HG02642 (cell line): ENCODE data around the gene LRSAM1.

Source experiments
- ATAC-seq: cut with Tn5 transposase; IDR thresholded peaks from one replicate; pipeline ENCODE4 v1.9.1; 2021; ENCODE audit warnings: mild to moderate bottlenecking; ENCODE audit not compliant: unreplicated experiment, poor library complexity

LRSAM1 gene

GRCh38 chr9:127507751-127508648 is 56.7 kb downstream of the LRSAM1 start:
- ATAC-seq, result no peak

DNA sequence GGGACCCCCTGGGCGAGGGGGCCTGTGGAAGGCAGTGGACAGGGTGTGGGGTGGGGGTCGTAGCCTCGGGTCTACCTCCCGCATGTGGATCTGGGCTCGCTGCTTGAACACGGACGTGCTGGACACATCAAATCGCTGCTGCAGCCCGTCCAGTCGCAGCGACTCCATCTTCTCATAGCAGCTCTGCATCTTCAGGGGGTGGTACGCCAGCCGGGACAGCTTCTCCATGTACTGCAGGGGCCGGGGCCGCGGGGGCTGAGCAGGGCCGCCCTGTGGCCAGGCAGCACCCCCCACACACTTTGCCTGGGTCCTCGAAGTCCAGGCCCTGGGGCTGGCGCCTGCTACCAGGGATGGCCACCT is 57.6 kb downstream of the LRSAM1 start:
- ATAC-seq, result no peak

DNA sequence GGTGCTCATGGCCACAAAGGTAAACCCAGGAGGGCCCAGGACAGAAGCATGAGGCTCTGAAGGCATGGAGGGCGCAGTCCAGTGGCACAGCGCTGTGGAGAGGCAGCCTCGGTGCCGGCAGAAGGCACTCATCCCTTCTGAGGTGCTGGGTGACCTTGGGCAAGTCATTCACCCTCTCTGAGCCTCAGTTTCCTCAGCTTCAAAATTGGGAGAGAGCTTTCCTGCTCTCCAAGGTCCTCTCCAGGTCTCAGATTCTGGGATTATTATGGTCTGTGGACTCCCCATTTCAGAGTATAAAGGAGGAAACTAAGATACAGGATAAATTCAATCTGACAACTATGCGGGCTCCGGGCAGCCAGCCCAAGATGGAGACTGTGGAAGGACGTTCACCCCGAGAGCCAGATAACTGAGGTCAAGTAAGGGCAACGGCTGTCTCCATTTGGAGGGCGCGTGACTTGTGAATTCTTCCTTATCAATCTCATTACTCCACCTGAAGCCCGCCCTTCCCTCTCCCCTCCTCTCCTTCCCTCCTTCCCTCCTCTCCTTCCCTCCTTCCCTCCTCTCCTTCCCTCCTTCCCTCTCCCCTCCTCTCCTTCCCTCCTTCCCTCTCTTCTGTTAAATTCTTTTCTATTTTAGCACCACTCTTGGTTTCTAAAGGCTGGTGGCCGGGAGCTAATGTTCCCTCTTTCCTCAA is 58.1 kb downstream of the LRSAM1 start:
- no peak for ATAC-seq

DNA sequence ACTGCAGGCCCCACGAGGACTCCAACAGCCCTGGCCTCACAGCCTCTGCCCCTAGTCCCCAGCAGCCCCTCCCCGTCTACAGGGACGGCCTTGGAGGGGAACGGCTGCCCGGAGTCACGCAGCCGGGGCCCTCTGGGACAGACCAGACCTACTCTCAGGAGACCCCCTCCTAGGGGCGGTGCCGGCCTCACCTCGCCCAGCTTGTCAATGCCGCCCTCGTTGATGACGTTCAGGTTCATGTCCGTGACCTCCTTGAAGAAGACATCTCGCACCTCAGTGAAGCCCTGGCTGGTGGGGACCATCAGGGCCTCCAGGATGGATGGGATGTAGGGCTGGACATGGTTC is 58.6 kb downstream of the LRSAM1 start:
- ATAC-seq, result no peak

GRCh38 chr9:127514468-127514867 is 63.2 kb downstream of the LRSAM1 start:
- ATAC-seq, result no peak

DNA sequence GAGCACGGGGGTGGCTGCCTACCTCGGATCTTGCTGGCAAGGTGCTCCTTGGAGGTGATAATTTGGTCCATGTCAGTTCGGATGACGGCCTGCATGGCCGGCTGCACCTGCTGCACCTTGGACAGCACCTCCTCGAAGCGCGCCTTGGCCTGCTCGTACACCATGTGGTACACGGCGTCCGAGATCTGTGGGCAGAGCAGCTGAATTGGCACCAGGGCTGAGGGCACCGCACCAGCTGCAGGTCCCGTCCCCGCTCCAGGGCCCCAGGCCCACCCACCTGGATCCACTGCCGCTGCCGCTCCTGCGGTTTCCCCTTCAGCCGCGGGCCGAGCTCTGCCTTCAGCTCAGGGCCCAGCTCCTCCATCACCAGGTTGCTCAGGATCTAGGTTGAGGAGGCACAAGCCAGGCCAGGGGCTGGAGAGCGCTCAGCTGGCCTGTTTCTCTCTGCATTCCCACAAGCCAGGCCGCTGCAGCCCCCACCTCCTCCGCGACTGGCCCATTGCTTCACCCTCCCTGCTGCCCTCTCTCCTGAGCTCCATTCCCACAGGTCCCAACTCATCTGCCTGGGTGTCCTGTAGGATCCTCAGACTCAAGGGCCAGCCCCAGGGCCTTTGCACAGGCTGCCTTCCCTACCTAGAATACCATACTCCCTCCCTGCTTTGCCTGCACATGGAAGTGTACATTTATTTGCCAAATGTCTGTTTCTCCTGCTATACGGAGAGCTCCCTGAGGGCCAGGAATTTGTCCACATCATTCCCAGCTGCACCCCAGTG is 65.7 kb downstream of the LRSAM1 start:
- no peak for ATAC-seq

DNA sequence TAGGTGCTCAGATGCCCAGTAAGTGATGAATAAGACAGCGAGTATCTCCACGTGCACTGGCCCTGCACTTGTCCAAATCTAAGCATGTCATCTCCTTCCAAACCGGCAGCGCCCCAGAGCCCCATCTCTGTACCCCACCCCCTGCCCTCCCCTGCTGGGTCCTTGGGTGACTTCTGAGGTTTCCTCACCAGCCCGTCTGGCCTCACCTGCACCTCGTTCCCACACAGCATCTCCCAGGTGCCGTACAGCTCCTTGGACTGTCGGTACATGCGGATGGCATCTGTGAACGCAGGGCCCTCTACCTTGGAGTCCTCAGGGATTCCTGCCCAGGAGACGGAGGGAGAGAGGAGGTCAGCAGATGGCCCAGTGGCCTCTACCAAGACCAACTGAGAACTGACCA is 66.3 kb downstream of the LRSAM1 start:
- ATAC-seq, result no peak

- ATAC-seq, result no peak
These were observed 67.0 kb downstream of the LRSAM1 start for GRCh38 chr9:127518091-127518856.

- ATAC-seq, result no peak
These were observed 68.2 kb downstream of the LRSAM1 start for GRCh38 chr9:127519301-127520166.

GRCh38 chr9:127520941-127521918 is 69.9 kb downstream of the LRSAM1 start:
- no peak for ATAC-seq

DNA sequence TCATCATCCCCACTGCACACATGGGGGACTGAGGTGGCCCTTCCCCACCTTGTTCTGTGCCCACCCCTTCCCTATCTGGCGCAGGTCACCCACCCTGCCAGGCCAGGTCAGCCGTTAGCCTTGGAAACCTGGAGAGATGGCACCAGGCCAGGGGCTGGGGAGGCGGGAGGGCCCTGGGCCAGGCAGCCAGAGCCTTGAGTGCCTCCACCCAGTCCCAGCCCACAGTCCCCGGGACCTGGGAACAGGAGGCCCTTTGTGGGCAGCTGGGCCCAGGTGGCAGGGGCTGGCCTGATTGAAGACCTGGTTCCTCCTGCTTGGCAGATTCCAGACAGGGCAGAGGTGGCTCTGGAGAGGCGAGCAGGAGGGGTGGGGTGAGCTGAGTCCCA is 70.6 kb downstream of the LRSAM1 start:
- no peak for ATAC-seq

DNA sequence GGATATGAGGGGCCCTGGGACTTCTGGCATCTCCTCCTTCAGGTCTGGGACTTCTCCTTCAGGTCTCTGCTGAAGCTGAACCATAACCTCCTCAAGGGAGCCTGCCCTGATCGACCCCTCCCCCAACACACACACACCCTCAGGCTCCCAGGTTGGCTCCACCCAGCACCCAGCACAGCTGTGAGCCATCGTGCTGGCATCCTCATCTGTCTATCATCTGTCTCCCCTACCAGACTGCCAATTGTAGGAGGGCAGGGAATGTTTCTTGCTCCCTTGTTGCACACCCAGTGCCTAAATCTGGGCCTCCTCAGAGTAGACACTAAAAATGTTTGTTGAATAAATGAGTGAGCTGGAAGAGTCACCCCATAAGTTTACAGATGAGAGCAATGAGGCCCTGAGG is 71.4 kb downstream of the LRSAM1 start:
- ATAC-seq, result no peak

DNA sequence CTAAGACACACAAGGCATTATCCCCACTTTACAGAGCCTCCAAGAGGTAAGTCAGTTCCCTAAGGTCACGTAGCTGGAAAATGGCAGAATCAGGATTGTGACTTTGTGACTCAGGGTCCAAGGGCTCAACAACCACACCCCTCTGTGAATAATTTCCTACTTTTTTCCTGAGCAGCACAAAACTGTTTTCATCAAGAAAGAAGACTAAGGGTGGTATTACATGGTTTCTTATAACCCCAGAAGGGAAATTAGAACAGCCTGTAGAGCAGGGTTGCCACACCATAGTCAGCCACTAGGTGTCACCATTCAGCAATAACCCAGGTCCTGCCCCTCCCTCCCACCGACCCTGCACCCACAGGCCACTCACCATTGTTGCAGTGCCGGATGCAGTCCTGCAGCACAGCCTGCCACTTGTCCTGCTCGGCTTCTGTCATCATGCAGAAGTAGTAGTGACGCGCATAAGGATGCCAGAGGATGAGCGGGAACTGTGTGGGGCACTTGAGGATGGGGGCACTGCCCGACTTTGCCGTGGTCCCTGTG is 72.1 kb downstream of the LRSAM1 start:
- no peak for ATAC-seq

DNA sequence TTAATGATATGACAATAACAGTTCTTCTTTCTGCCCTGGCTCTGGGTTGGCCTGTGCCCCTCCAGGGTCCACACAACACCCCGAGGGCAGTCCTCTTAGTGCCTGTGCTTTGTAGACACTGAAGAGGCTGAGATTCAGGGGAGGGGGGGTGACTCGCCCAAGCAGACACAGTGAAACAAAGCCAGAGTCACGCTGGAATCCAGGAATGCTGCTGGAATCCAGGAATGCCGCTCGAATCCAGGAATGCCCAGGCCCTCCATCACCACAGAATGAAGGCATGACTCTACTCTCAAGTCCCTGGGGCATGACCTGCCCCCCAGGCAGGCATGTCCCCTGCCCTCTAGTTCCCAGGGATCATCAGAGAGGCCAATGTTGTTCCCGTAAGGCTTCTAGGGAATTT is 73.1 kb downstream of the LRSAM1 start:
- ATAC-seq, result no peak

DNA sequence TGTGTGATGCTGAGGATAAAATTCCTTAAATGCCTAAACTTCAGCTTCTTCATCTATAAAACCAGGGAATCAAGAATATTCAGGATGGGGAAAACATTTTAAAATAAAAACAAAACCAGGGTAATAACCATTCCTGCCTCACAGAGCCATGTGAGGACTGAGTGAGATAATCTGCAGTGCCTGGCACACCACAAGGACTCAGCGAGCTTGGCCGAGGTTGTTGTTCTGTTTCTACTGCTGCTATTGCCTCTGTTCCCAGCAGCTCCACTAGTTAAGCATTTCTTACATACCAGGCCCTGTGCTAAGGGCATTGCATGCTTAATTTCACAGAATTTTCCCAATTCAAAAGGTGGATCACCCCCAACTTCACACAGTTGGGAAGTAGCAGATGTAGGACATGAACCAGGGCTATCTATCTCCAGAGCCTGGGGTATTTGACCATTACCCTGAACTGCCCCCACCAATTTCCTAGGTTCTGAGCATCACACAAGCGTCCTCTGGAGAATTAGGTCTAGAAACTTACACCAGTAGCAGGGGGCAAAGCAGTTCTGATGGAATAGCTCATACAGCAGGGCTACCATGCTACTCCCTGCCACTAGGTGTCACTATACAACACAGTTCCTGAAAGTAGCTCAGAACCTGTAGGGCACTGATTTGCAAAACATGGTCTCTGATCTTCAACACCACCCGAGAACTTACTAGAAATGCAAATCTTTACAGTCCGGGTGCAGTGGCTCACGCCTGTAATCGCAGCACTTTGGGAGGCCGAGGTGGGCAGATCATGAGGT is 74.3 kb downstream of the LRSAM1 start:
- no peak for ATAC-seq

DNA sequence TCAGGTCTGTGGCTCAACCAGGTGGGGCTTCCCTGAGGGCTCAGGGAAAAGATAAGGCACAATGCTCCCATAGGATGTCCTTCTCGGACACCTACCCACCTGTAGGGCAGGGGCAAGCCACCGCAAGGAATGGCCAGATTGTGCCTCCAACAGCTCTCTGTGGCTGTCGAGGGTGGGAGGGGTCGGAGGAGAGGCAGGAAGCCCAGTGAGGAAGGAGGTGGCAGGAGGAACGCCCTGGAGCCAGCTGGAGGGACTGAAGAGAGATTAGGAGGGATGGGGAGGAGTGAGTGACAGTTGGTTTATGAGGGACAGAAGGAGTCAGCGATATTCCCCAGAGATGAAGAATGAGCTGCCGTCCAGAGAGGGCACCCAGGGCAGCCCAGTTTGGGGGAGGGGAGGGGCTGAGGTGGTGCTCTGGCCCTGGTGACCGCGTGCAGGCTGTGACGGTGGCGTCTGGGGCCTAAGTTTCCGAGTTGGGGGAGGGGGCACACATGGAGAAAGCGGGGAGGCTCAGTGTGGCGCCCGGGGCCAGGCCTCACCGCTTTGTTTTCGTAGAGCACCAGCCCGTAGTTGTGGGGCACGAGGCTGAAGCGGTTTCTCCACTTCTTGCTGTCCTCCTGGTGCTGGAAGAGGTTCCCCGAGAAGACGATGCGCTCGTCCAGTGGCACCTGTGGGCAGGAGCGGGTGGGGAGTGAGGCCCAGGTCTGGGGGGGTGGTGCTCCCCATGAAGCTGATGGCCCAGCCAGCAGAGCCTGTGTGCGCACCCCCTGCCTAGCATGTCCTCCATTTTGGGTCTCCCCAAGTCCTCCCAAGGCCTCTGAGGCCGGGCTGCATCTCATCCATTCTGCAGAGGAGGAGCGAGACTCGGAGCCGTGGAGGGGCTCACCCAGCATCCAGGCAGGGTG is 75.6 kb downstream of the LRSAM1 start:
- ATAC-seq, result no peak
